D721Med (cell line): ENCODE measurements around the gene LILRB3.

Experiments
- DNase-seq: peaks from one replicate; pipeline ENCODE4 v3.0.0; 2011; ENCODE audit warnings: low spot score; ENCODE audit not compliant: insufficient read length
- FAIRE-seq: peaks from 2 replicates; lab custom pipeline; 2011; peaks lifted over from hg19 to GRCh38; lab: Jason Lieb, UNC
- CTCF ChIP-seq: IDR thresholded peaks from 2 replicates; pipeline ENCODE4 v1.5.1; 2012; ENCODE audit warnings: mild to moderate bottlenecking, control low read depth; ENCODE audit not compliant: insufficient read depth; ENCODE audit errors: missing control alignments

Gene LILRB3

GRCh38 chr19:54193011-54193410 is 29.8 kb downstream of the LILRB3 start:
- no peak for TF ChIP-seq CTCF

GRCh38 chr19:54191811-54192453 is 30.9 kb downstream of the LILRB3 start:
- no peak for DNase-seq
- no peak for TF ChIP-seq CTCF
- no peak for FAIRE-seq

More at GRCh38 chr19:54193011-54193410, 29.8 kb downstream of the LILRB3 start:
- no peak for DNase-seq
- no peak for FAIRE-seq

GRCh38 chr19:54191011-54191810 is 31.6 kb downstream of the LILRB3 start, which contains the start of gene TSEN34:
TSS of gene TSEN34 (plus strand) at chr19:54191308. CDS start at chr19:54191365, 57 bp downstream.
- DNase-seq (no peak), FAIRE-seq (no peak)
- TF ChIP-seq CTCF = no peak

- DNase-seq (no peak), FAIRE-seq (no peak)
- no peak for TF ChIP-seq CTCF
These were observed 32.2 kb downstream of the LILRB3 start for GRCh38 chr19:54190503-54191010.

- no peak for TF ChIP-seq CTCF
- FAIRE-seq (no peak), DNase-seq (no peak)
These were observed 32.9 kb downstream of the LILRB3 start for GRCh38 chr19:54189735-54190502.

GRCh38 chr19:54189145-54189734 is 33.6 kb downstream of the LILRB3 start, which contains the start of gene MBOAT7:
TSS of gene MBOAT7 (minus strand) at chr19:54189580. CDS start at chr19:54188508, 1,072 bp downstream.
- peak; percentile 83 for DNase-seq
- no peak for FAIRE-seq
- peak; percentile 26 for TF ChIP-seq CTCF
